Stimulated activated CD4-positive, alpha-beta T cell treated with anti-CD3 and anti-CD28 coated beads, Interleukin-1b, Interleukin-23, amount 100 ng/mL, for 1 hour (primary cell): Measurements from ENCODE around the gene MMP21.

Experiments
- DNase-seq, 2 donors: peaks; one replicate each; pipeline ENCODE4 v3.0.0-alpha.2; 2020; ENCODE audit warnings: low read depth in 2 of 2

MMP21 gene

GRCh38 chr10:125792342-125793300 is 17.0 kb upstream of the MMP21 start:
- no peak for DNase-seq

DNA sequence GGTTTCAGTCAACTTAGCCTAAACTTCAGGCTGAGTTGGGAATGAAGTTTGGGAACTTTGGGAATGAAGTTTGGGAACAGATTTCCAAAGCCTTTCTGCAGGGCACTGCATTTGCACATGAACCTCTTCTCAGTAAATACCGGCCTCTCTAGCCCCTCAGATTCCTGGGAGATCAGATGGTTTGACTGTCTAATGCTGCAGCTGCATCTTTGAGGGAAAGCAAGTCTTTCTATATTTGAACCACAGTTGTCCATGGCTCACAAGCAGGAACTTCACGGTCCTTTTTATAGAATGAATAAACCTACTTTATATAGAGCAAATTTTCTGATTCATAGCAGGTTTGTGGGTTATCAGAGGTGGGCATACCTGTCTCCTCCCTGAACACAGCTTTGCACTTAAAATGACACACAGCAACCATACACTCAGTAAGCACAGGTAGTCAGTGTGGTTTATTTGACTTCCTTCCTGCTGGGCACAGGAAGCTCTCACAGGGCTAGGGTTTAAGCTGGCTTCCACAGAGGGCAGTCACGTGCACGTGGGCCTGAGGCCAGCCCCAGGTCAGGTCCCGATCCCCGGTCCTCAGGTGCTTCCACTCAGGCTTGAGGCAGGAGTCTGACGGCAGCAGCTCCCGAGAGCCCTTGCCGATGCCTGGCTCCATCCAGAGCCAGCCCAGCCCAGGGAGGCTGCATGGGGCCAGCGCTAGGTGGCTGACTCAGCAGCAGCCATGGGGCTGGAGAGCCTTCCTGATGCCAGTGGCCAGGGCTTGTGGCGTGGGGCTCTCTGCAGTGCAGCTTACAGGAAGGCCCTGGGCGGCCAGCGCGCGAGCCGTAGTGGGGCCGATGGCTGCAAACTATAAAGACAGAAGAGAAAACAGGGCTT is 12.8 kb upstream of the MMP21 start:
- DNase-seq: no peak

DNA sequence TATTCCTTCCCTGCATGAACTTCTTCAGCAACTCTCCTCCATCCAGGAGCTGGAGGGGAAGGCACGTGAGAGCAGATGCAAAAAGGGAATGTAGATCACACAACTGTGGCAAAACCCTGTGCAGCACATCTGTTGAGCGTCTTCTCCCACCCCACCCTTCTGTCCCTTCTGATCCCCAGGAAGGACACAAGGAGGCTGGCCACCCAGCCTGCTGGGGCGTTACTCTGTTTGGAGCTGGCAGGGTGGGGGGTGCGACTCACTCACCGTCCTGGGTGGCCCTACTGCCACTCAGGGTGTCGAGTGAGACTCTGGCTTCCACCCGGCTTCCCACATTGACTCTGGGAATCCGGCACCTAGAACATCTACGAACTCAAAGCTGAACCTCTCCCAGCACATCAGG is 10.2 kb upstream of the MMP21 start:
- no peak for DNase-seq

- DNase-seq: no peak
These were observed 8.3 kb upstream of the MMP21 start for GRCh38 chr10:125783957-125784356.

- DNase-seq: no peak
These were observed 7.8 kb upstream of the MMP21 start for GRCh38 chr10:125783408-125783807.

DNA sequence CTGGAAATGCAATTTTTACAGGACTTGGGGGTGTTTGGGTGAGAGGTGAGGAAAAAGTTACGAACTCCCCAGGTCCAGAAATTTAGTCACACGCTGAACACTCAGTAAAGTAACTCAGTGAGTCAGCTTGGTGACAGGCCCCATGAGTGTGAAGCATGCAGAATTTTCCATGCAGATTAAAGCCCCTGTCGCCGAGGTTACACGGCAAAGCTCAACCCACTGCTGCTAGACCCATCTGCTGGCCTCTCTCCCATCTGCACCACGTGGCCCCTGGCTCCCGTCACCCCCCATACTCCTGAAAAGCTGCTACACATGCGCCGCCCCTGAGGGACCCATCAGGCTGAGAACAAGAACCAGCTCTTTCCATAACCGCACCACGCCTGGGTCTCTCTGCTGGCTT is 7.0 kb upstream of the MMP21 start:
- no peak for DNase-seq

GRCh38 chr10:125782054-125782453 is 6.4 kb upstream of the MMP21 start:
- no peak for DNase-seq

DNA sequence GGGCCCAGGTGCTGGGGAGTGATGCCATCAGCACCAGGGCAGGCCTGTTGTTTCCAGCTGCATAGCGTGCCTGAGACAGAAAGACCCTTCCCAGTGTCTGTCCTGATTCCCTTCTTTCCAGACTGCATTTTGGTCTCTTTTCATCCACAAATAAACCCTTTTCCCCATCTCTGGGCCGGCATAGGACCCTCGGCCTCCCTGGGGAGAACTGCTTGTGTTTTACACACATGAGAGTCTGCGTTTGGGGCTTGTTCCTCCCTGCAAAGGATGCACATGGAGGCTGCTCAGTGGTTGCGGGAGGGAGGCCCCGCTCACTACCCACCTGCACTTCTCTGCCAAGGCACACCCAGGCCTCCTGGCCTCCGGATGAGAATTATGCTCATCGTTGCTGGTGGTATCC is 5.8 kb upstream of the MMP21 start:
- no peak for DNase-seq

- no peak for DNase-seq
These were observed 4.0 kb upstream of the MMP21 start for GRCh38 chr10:125779403-125780327.

- DNase-seq: no peak
These were observed 2.9 kb upstream of the MMP21 start for GRCh38 chr10:125778556-125778955.

- no peak for DNase-seq
These were observed 2.2 kb upstream of the MMP21 start for GRCh38 chr10:125777806-125778205.

GRCh38 chr10:125774581-125775191 is 935 bp downstream of the MMP21 start:
- DNase-seq: no peak

DNA sequence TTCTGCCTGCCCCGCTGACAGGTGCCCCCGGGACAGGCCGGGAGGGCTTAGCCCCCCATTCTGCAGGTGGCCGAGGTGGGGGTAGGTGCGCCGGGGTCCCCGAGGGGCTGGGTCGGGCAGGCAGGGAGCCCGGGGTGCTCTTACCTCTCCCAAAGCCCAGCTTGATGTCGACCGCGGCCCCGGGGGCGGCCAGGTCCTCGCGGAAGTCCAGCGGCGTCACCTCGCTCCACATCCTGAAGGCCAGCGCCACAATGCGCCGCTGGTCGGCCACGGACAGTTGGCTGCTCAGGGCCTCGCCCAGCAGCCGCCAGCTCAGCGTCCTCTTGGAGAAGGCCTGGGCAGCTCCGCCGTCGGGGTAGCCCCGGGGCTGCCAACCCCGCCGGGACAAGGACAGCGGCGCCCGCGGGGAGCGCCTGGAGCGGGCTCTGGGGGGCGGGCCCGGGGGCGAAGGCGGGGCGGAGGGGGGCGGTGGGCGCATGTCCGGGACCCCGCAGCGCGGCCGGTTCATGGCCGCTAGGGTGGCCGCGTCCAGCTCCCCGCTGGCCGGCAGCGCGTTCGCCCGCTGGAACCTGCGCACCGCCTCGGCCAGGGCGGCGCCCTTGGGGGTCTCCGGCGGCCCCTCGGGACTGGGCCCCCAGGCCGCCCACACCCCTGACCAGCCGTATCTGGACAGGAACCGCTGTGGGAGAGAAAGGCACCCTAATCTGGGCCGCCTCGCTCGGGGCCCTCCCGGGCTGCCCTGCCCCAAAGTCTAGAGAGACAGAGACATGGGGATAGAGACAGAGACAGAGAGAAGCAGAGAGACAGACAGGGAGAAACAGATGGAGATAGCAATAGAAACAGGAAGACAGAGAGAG is 1.7 kb downstream of the MMP21 start:
- no peak for DNase-seq

DNA sequence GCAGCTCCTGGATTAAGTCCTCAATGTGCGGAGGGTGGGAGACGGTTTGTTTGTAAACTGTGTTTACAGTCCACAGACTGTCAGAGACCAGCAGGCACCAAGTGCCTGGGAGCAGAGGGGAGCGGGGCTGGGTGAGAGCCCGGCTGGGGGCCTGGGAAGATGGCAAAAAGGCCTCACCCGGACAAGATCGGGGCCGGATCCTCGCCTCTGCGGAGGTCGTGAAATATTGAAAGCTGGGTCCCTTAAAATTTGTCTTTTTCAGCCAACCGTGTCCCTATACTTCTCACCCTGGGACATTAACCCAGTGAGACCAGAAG is 2.8 kb downstream of the MMP21 start:
- DNase-seq: no peak

GRCh38 chr10:125772112-125772863 is 3.3 kb downstream of the MMP21 start:
- DNase-seq: no peak

DNA sequence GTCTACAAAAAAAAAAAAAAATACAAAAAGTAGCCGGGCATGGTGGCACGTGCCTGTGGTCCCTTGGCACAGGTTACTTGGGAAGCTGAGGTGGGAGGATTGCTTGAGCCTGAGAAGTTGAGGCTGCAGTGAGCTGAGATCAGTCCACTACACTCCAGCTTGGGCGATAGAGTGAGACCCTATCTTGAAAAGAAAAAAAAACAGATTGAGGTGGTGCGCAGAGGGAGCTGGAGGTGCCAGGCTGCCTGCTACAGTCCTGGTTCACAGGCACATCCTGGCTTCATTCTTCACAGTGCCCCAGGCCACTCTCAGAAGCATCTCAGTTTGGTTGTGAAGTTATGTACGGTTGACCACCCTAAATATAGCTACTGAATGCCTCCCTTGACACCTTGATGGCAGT is 4.8 kb downstream of the MMP21 start:
- no peak for DNase-seq

GRCh38 chr10:125769175-125769574 is 6.4 kb downstream of the MMP21 start:
- DNase-seq: no peak

DNA sequence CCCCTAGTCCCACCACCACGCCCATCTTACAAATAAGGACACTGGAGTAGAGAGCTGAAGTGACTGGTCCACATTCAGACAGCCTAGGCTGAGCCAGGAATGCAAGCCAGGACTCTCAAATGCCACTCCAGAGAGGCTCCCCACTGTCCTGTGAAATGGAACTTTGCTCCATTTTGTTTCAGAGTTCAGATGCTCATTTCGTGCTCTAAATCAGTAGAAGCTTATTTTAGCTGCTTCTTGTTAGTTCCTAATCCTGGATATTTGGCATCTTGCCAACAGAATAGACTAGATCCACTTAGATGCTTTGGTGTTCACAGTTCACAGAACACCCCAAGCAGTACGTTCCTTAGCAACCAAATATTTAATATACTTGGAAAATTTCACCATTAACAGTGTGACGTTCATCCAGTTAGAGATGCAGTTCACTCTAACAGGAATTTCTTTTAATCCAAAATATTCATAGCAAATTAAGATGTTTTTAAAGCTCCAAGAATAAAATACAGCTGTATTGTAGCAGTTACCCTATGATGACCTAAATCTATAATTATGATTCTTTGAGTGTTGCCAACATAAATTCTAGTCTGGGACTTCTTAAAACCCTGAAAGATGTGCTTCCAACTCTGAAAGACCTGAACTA is 7.3 kb downstream of the MMP21 start:
- no peak for DNase-seq

DNA sequence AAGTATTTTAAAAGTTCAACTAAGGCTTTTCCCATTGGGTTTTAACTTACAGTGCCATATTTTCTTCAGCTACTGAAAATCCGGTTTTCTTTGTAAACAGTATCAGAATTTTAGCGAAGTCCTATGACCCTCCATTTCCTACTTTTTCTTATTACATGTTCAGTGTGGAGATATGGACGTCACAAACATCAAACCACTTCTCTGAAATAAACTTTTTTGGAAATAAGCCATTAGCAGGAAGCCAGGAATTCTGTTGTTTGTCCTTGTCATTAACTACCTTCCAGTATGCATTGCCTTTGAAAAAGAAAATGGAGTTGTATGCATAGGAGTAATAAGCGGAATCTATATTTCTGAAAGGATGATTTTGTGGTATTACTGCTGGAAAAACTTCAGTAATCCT is 9.1 kb downstream of the MMP21 start:
- DNase-seq: no peak
